Measurements from ENCODE around the gene NSF. TPM values are rescaled to one million over a fixed set of nuclear protein-coding genes. Genes with fewer than 3 reads are reported as not detected.
A peak's percentile ranks its signal among the peaks of the same experiment; 100 is the strongest.

Gene NSF
- polyA plus RNA-seq, 2 of the 4 experiments (the other 2 are of a cell fraction), result 30.1 to 63.1 TPM

DNA sequence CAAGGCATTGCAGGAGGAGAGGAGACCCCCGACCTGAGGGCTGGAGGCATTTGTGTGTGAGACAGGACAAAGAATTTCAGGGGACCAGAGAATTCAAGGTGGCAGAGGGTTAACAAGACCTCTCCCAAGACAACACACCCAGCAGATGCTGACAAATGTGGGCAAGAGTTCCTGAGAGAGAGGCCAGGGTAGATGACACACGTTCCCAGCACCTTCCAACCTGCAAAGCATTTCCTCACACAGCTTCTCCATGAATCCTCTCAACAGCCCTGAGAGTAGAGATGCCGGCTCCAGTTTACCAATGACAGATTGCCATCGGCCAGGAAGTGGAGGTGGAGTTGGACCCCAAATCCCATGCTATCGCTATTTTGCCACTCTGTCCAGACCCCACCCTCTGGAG is 203.1 kb downstream of the NSF start:
- H3K9me3 ChIP-seq, result no peaks in the 10 kb centered on the region
- POLR2A ChIA-PET, result interaction anchor here (1.2 kb wide), 1 partner anchor 19 kb away, joined by 4 read pairs; no protein-coding TSS in a partner anchor
- FAIRE-seq (no peak), ATAC-seq (no peak), DNase-seq (ENCODE audit: low read depth in 1 of 2, low spot score in 1 of 2) (no peak)
- CTCF ChIA-PET, result interaction anchor here (0.9 to 2.7 kb wide), 6 partner anchors 11 to 49 kb away, joined by 3 to 13 read pairs (median 5); no protein-coding TSS in a partner anchor
- no peak for TF ChIP-seq EHF (CRISPR knock-in tag; IDR thresholded peaks at IDR 0.05)
- TF ChIP-seq MAFK (IDR thresholded peaks at IDR 0.05; ENCODE audit: partially characterized antibody), result no peak
- TF ChIP-seq TFCP2L1 (CRISPR knock-in tag; IDR thresholded peaks at IDR 0.05), result no peak
- TF ChIP-seq HDAC2 (IDR thresholded peaks at IDR 0.05), result no peak
- no peak for TF ChIP-seq ELK1 (IDR thresholded peaks at IDR 0.05; ENCODE audit: low read depth, low read length)
- TF ChIP-seq POLR2AphosphoS2 (conservative IDR thresholded peaks at IDR 0.05; ENCODE audit: low read length), result no peak
- no peak for TF ChIP-seq MYC (IDR thresholded peaks at IDR 0.05; ENCODE audit: borderline replicate concordance, low read length)
- no peak for TF ChIP-seq TP53 (CRISPR knock-in tag; IDR thresholded peaks at IDR 0.05)
- no peak for TF ChIP-seq CBX8 (IDR thresholded peaks at IDR 0.05)
- TF ChIP-seq FOXS1 (CRISPR knock-in tag; IDR thresholded peaks at IDR 0.05), result no peak
- no peak for TF ChIP-seq HOXB13 (CRISPR knock-in tag; IDR thresholded peaks at IDR 0.05; ENCODE audit: low read depth)
- no peak for TF ChIP-seq POLR2A (IDR thresholded peaks at IDR 0.05; ENCODE audit: low read length)
- TF ChIP-seq JUNB (IDR thresholded peaks at IDR 0.05), result no peak
- TF ChIP-seq CEBPB (IDR thresholded peaks at IDR 0.05), result no peak
- no peak overlapping the region for H3K4me2 ChIP-seq
- no peak overlapping the region; a peak in 1 of 6 replicates for H3K27ac ChIP-seq
- no peak overlapping the region for H3K4me3 ChIP-seq
- WGBS (ENCODE audit: missing lambda C conversion rate), result 57% methylated on average over 5 of the region's 5 CpGs
- H3K4me1 ChIP-seq, result peaks cover 14% of the 10 kb centered on the region

DNA sequence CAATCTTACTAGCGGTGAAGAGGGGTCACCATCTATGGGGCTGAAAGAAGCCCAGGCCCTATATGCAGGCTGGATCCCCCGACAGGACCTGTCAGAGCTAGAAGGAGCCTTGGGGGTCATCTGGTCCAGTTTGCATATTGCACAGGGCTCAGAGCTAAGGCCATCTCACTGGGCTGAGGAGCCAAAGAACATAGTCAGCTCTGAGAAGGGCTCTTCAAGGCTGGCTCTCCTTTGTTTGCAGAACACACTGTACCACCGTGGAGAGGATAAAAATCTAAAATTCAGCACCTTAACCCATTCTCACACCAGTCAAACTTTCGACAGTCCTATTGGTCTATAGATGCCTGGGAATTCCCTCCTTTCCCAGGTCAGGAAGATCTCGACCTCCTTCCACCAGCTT is 203.8 kb downstream of the NSF start:
- DNase-seq (ENCODE audit: low read depth in 1 of 2, low spot score in 1 of 2) (no peak), ATAC-seq (peak in 1 of 2 experiments; percentile 11; a peak in 1 of 6 replicates), FAIRE-seq (no peak)
- no peaks in the 10 kb centered on the region for H3K9me3 ChIP-seq
- 81% methylated on average over 5 of the region's 5 CpGs for WGBS (ENCODE audit: missing lambda C conversion rate)
- H3K4me3 ChIP-seq, result no peak overlapping the region
- POLR2A ChIA-PET, result interaction anchor here (1.2 kb wide), 1 partner anchor 18 kb away, joined by 4 read pairs; no protein-coding TSS in a partner anchor
- no peak overlapping the region; a peak in 1 of 6 replicates for H3K27ac ChIP-seq
- CTCF ChIA-PET, result interaction anchor here (0.5 to 2.7 kb wide), 11 partner anchors 9 to 196 kb away, joined by 3 to 13 read pairs (median 4); no protein-coding TSS in a partner anchor
- TF ChIP-seq CBX2 (IDR thresholded peaks at IDR 0.05; ENCODE audit: borderline replicate concordance, low read depth) (no peak), CBX8 (IDR thresholded peaks at IDR 0.05) (no peak), KDM5A (IDR thresholded peaks at IDR 0.05) (no peak)
- H3K4me2 ChIP-seq, result no peak overlapping the region
- H3K4me1 ChIP-seq, result peaks cover 14% of the 10 kb centered on the region

GRCh38 chr17:46795379-46795952 is 205.0 kb downstream of the NSF start:
- peak; percentile 67 to 94 for DNase-seq (ENCODE audit: low read depth in 1 of 2, low spot score in 1 of 2)
- FAIRE-seq, result no peak
- WGBS (ENCODE audit: missing lambda C conversion rate), result 29% methylated on average over 15 of the region's 15 CpGs
- TF ChIP-seq FOSL2 (IDR thresholded peaks at IDR 0.05) (no peak), FOSL2 (CRISPR knock-in tag; IDR thresholded peaks at IDR 0.05) (peak; percentile 58), HOXA7 (CRISPR knock-in tag; IDR thresholded peaks at IDR 0.05) (no peak)
- H3K4me2 ChIP-seq, result peak overlapping the region; percentile 70
- H3K4me1 ChIP-seq, result peaks cover 14% of the 10 kb centered on the region
- ChIA-PET POLR2A (no interaction called here), CTCF (interaction anchor here (1.6 to 2.7 kb wide), 4 partner anchors 13 to 47 kb away, joined by 4 to 13 read pairs (median 6); no protein-coding TSS in a partner anchor)
- 0 out of 3 replicates have a peak overlapping the region, but pooled peaks have one; percentile 1 for H3K4me3 ChIP-seq
- no peaks in the 10 kb centered on the region for H3K9me3 ChIP-seq
- H3K27ac ChIP-seq, result peak overlapping the region; percentile 66 to 82
- peak; percentile 89 to 91 for ATAC-seq

DNA sequence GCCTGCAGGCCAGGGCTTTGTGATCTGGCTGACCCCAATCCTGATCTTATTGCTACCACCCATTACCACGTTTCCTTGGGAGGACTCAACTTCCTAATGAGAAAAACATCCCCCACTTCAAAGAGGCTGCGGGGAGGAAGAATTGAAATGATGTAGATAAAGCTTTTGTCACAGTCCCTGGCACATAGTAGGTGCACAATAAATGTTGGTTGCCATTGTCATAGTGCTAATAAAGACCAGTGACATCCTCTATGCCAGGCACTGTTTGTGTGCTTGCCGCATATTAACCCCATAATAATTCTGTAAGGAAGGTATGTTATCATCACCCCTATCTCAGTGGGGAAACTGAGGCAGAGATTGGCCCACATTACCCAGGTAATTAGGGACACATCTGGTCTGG is 205.6 kb downstream of the NSF start:
- peak overlapping the region; percentile 70 for H3K4me2 ChIP-seq
- TF ChIP-seq, protein P1, sequence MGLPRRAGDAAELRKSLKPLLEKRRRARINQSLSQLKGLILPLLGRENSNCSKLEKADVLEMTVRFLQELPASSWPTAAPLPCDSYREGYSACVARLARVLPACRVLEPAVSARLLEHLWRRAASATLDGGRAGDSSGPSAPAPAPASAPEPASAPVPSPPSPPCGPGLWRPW (IDR thresholded peaks at IDR 0.05), result no peak
- TF ChIP-seq RARB (CRISPR knock-in tag; IDR thresholded peaks at IDR 0.05) (no peak), BHLHE40 (IDR thresholded peaks at IDR 0.05; ENCODE audit: low read depth, low read length) (no peak)
- ChIA-PET POLR2A (no interaction called here), CTCF (interaction anchor here (0.8 to 1.8 kb wide), 4 partner anchors 15 to 147 kb away, joined by 3 to 8 read pairs (median 4); no protein-coding TSS in a partner anchor)
- whole genome bisulfite sequencing (ENCODE audit: missing lambda C conversion rate), result 86% methylated on average over 3 of the region's 3 CpGs
- H3K27ac ChIP-seq, result peak overlapping the region; percentile 66 to 82; a peak in 5 of 6 replicates
- ATAC-seq (0 out of 6 replicates have a peak, but pooled peaks of 1 of the 2 experiments have one; percentile 7), DNase-seq (ENCODE audit: low read depth in 1 of 2, low spot score in 1 of 2) (no peak), FAIRE-seq (no peak)
- H3K4me3 ChIP-seq, result no peak overlapping the region
- peaks cover 14% of the 10 kb centered on the region for H3K4me1 ChIP-seq
- H3K9me3 ChIP-seq, result no peaks in the 10 kb centered on the region
